ENCODE data around the gene DNAH2. TPM values are rescaled to one million over a fixed set of nuclear protein-coding genes. Genes with fewer than 3 reads are reported as not detected.

DNAH2 gene
- total and polyA plus RNA-seq, 11 donors, result 0.02 to 0.56 (median 0.05) TPM; not detected in 4

- Histone ChIP-seq H3K4me1 (peaks cover 0 to 53% (median 38%) of the 10 kb centered on the region in 12 donors), H3K27ac (peak within 1 kb of the TSS; percentile 74 to 97 (median 92)), H3K27me3 (no peaks in the 10 kb centered on the region), H3K9me3 (no peaks in the 10 kb centered on the region), H3K36me3 (peaks cover 3 to 50% (median 44%) of the 10 kb centered on the region in 9 donors), H3K4me3 (peak within 1 kb of the TSS; percentile 33 to 85 (median 68))
- 39 to 45% (median 41%) methylated on average over 35 to 57 of the region's 57 CpGs for WGBS, 4 donors
- peak in 1 of 2 donors; percentile 51 for TF ChIP-seq POLR2A (IDR thresholded peaks at IDR 0.05)
- TF ChIP-seq, protein P1, sequence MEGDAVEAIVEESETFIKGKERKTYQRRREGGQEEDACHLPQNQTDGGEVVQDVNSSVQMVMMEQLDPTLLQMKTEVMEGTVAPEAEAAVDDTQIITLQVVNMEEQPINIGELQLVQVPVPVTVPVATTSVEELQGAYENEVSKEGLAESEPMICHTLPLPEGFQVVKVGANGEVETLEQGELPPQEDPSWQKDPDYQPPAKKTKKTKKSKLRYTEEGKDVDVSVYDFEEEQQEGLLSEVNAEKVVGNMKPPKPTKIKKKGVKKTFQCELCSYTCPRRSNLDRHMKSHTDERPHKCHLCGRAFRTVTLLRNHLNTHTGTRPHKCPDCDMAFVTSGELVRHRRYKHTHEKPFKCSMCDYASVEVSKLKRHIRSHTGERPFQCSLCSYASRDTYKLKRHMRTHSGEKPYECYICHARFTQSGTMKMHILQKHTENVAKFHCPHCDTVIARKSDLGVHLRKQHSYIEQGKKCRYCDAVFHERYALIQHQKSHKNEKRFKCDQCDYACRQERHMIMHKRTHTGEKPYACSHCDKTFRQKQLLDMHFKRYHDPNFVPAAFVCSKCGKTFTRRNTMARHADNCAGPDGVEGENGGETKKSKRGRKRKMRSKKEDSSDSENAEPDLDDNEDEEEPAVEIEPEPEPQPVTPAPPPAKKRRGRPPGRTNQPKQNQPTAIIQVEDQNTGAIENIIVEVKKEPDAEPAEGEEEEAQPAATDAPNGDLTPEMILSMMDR (IDR thresholded peaks at IDR 0.05), result no peak
- intact Hi-C loops (cut with DNase I), result loop anchor here in 9 of 10 donors (5.0 to 10.0 kb wide), 7 partner anchors 33 to 300 kb away; partner anchors contain the start of genes KCNAB3 (in 1 of the 9), PER1 (in 1 of the 9), TP53 (in 1 of the 9) and WRAP53 (in 1 of the 9)
- DNase-seq (peak in 3 of 5 donors; percentile 60 to 68 (median 67)), ATAC-seq (no peak)
These were observed 137.5 kb downstream of the DNAH2 start, which contains the start of gene TMEM88 for GRCh38 chr17:7854851-7855659. TSS of gene TMEM88 (plus strand) at chr17:7855066. CDS start at chr17:7855075, 9 bp downstream.

DNA sequence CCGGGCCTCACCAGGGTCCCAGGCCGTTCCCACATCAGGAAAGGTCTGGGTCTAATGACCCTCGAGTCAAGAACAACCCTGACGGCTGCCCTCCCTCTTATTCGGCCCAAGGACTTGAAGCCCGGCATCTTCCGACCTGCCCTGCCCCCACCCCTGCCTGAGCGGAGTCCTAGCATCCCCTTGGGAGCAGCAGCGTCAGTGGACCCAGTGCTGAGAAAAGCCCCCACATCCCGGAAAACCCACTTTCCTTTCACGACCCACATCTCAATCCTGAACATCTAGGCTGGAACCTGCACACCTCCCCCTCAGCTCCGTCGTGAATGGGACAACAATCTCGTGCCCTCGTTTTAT is 138.1 kb downstream of the DNAH2 start:
- Histone ChIP-seq H3K36me3 (peaks cover 0 to 50% (median 42%) of the 10 kb centered on the region in 9 donors), H3K4me3 (peak overlapping the region; percentile 33 to 85 (median 68)), H3K27ac (peak overlapping the region; percentile 74 to 97 (median 92)), H3K4me1 (peaks cover 0 to 53% (median 38%) of the 10 kb centered on the region in 12 donors), H3K27me3 (no peaks in the 10 kb centered on the region), H3K9me3 (no peaks in the 10 kb centered on the region)
- intact Hi-C loops (cut with DNase I), result loop anchor here in 8 of 10 donors (2.0 to 10.0 kb wide), 9 partner anchors 19 to 299 kb away; partner anchors contain the start of genes KDM6B (in 2 of the 8), CHD3 (in 1 of the 8), KCNAB3 (in 1 of the 8) and PER1 (in 1 of the 8)
- peak in 4 of 5 donors; percentile 55 to 64 (median 60) for DNase-seq
- 23 to 28% (median 25%) methylated on average over 13 to 15 of the region's 15 CpGs for WGBS, 4 donors
- TF ChIP-seq POLR2A (IDR thresholded peaks at IDR 0.05), result no peak
- TF ChIP-seq, protein P1 (IDR thresholded peaks at IDR 0.05), result no peak
- no peak for ATAC-seq

GRCh38 chr17:7856011-7856810 is 138.7 kb downstream of the DNAH2 start:
- Histone ChIP-seq H3K36me3 (peaks cover 0 to 50% (median 37%) of the 10 kb centered on the region in 9 donors), H3K27ac (peak overlapping the region; percentile 74 to 97 (median 92)), H3K4me1 (peaks cover 0 to 53% (median 38%) of the 10 kb centered on the region in 12 donors), H3K9me3 (no peaks in the 10 kb centered on the region), H3K4me3 (peak overlapping the region; percentile 9 to 85 (median 68)), H3K27me3 (no peaks in the 10 kb centered on the region)
- ATAC-seq (peak; percentile 1 to 43 (median 6)), DNase-seq (peak; percentile 86 to 89 (median 86))
- 7 to 23% (median 14%) methylated on average over 21 to 29 of the region's 29 CpGs for WGBS, 4 donors
- TF ChIP-seq POLR2A (IDR thresholded peaks at IDR 0.05), result peak in 1 of 2 donors; percentile 28
- TF ChIP-seq, protein P1 (IDR thresholded peaks at IDR 0.05), result no peak
- intact Hi-C loops (cut with DNase I), result loop anchor here in 8 of 10 donors (2.0 to 10.0 kb wide), 9 partner anchors 19 to 299 kb away; partner anchors contain the start of genes KDM6B (in 2 of the 8), CHD3 (in 1 of the 8), KCNAB3 (in 1 of the 8) and PER1 (in 1 of the 8)
